Omental fat pad (tissue), 4 donors: ENCODE data around the gene HOXB1. TPM values are rescaled to one million over a fixed set of nuclear protein-coding genes. Genes with fewer than 3 reads are reported as not detected.

ENCODE experiments used
- ATAC-seq: fragments of 150-250 bp; one replicate; pipeline ENCODE4 v1.9.1; 2016; ENCODE audit warnings: mild to moderate bottlenecking, moderate library complexity; ENCODE audit not compliant: low FRiP score
- DNase-seq: peaks from one replicate; pipeline ENCODE4 v3.0.0-alpha.2; 2019; ENCODE audit warnings: low spot score
- total RNA-seq, 4 donors: library from RNA; depleted of rRNA; stranded (reverse); fragments of >200 nt; gene quantifications; one replicate each; pipeline ENCODE4 v1.1.0, GENCODE V29; 2016
- TF ChIP-seq, protein P1 (sequence below), 3 donors: fragments of 450-650 bp; IDR thresholded peaks; one replicate each; pipeline ENCODE4 v1.5.1; 2016 to 2017; ENCODE audit warnings: antibody characterized with exemption in 3 of 3, mild to moderate bottlenecking in 3 of 3, moderate library complexity in 2 of 3

Gene HOXB1
- total RNA-seq, 4 donors from 2014 or later, result not detected

DNA sequence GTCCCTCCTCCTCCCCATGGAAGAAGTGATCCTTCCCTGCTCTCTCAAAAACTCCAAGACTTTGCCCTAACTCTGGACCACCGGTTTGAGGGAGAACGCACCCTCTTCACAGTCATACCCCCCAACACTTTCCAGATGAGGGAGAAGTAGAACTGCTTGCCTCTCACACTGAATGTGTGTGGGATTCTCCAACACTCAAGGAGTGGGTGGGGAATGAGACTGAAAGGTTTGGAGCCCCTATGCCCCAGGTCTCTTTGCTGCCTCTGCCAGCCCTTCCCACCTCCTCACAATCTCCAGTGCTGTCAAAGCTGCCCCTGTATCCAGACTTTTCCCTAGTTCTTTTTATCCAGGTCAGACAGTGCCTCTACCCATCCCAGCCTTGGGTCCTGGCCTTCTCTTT is 35.9 kb upstream of the HOXB1 start:
- TF ChIP-seq, protein P1, sequence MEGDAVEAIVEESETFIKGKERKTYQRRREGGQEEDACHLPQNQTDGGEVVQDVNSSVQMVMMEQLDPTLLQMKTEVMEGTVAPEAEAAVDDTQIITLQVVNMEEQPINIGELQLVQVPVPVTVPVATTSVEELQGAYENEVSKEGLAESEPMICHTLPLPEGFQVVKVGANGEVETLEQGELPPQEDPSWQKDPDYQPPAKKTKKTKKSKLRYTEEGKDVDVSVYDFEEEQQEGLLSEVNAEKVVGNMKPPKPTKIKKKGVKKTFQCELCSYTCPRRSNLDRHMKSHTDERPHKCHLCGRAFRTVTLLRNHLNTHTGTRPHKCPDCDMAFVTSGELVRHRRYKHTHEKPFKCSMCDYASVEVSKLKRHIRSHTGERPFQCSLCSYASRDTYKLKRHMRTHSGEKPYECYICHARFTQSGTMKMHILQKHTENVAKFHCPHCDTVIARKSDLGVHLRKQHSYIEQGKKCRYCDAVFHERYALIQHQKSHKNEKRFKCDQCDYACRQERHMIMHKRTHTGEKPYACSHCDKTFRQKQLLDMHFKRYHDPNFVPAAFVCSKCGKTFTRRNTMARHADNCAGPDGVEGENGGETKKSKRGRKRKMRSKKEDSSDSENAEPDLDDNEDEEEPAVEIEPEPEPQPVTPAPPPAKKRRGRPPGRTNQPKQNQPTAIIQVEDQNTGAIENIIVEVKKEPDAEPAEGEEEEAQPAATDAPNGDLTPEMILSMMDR (IDR thresholded peaks at IDR 0.05), result no peak
- DNase-seq (no peak), ATAC-seq (no peak)

DNA sequence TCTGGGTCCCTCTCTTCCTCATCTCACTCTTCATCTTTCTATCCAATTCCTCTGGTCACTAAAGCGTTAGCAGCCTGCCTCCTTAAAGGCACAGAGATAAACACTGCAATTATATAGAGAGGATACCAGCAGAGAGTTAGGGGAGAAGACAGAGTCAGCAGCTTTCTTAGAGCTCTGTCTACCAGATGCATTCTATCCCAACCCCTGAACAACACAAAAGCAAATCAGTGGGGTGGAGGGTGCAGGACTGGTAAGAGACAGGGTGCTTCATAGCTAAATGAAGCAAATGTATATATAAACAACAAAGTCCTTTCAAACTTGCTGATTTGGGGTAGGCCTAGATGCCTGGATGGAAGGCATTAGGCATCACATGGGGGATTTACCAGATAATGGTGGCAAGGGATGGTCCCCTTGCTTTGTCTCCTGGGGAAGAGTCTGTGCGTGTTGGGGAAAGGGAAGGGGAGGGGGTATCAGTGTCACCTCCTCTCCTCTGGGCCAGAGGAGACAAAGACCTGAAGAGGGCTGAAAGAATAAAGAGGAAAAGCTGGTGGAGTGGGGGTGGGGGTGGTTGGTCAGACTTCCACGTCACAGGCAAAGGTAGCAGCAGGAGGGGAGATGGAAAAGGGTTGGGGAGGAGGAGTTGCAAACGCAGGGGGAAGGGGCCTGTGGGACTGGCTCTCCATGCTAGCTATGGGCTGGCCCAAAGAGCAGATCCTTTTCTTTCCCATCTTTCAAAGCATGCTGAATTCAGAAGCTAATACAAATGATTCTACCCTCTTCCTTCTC is 35.3 kb upstream of the HOXB1 start:
- DNase-seq (no peak), ATAC-seq (no peak)
- TF ChIP-seq, protein P1 (IDR thresholded peaks at IDR 0.05), result no peak

DNA sequence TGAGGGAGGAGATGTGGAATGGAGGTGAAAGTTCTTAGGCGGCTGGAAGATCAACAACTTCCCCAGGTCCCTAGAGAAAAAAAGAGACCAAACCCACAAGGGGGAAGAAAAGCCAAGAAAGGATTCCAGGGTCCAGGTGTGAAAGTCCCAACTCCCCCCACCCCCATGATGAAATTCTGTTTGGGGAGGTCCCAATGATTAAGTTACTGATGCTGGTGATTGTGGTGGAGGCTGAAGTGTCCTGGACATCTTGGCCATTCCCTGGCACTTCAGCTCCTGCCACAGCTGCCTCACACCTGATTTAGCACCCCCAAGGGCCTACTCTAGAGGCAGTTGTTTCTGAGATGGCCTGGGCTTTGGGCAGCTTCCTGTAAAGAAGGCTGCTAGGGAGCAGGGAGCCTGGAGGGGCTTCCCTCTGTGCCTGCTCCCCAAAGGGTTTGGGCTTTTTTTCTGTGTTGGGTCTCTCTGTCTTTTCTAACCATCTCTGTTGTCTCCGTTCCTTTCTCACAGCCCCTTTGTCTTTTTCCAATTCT is 34.3 kb upstream of the HOXB1 start:
- DNase-seq (no peak), ATAC-seq (no peak)
- TF ChIP-seq, protein P1 (IDR thresholded peaks at IDR 0.05), result no peak

- no peak for DNase-seq
- peak; percentile 24 for ATAC-seq
- TF ChIP-seq, protein P1 (IDR thresholded peaks at IDR 0.05), result no peak
These were observed 33.6 kb upstream of the HOXB1 start for GRCh38 chr17:48564188-48565021.

- no peak for ATAC-seq
- no peak for DNase-seq
- TF ChIP-seq, protein P1 (IDR thresholded peaks at IDR 0.05), result no peak
These were observed 33.0 kb upstream of the HOXB1 start for GRCh38 chr17:48563867-48564187.

DNA sequence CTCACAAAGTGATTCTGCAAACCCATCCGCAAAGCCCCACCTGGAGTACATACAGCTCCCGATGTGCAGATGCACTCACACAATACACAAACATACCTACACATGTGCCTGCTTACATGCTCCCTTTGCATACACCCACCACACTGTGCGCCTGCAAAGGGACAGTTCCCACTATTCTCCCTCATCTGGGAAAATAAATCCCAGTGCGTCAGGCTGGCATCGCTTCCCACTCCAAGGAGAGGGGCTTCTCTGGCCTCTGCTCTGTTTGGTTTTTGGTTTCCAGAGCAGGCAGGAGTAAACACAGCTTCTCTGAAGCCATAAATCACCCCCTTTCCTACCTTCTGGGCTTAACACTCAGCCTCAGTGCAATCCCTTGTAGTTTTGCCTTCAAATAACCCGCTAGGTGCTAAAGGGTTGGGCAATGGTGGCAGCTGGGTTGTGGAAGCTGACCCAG is 32.6 kb upstream of the HOXB1 start:
- TF ChIP-seq, protein P1 (IDR thresholded peaks at IDR 0.05), result no peak
- ATAC-seq, result no peak
- DNase-seq, result no peak
